ENCODE results near the gene SOX6.

SOX6 gene

DNA sequence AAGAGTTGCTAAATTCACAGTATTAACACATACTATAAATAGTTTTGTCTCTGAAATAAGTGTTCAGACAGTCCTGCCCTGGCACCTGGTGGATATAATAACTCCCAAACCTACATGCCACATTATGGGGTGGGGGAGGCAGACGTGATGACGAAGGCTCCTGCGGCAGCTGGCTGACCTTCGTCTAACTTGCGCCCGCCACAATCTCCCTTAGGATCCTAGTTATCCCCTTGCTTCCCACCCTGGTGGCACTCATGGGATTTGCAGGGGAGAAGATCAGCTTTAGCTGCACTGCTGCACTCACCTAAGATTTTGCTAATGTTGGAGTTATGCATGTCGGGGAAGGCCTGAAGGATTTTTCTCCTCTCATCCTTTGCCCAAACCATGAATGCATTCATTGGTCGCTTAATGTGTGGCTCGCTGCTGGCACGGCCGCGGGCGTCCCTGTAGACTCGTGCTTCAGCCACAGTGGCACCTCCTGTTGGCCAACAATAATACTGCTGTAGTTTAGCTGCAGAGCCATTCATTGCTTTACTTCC is 367.6 kb downstream of the SOX6 start:
- peaks cover 9% of the 10 kb centered on the region for H3K36me3 Mint-ChIP-seq (ENCODE audit: low read depth)
- no peak overlapping the region for H3K27ac Mint-ChIP-seq
- peaks cover 65% of the 10 kb centered on the region for H3K4me1 Mint-ChIP-seq
- TF ChIP-seq, protein P1, sequence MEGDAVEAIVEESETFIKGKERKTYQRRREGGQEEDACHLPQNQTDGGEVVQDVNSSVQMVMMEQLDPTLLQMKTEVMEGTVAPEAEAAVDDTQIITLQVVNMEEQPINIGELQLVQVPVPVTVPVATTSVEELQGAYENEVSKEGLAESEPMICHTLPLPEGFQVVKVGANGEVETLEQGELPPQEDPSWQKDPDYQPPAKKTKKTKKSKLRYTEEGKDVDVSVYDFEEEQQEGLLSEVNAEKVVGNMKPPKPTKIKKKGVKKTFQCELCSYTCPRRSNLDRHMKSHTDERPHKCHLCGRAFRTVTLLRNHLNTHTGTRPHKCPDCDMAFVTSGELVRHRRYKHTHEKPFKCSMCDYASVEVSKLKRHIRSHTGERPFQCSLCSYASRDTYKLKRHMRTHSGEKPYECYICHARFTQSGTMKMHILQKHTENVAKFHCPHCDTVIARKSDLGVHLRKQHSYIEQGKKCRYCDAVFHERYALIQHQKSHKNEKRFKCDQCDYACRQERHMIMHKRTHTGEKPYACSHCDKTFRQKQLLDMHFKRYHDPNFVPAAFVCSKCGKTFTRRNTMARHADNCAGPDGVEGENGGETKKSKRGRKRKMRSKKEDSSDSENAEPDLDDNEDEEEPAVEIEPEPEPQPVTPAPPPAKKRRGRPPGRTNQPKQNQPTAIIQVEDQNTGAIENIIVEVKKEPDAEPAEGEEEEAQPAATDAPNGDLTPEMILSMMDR (IDR thresholded peaks at IDR 0.05; ENCODE audit: unreplicated experiment in 3 of 3), result peak; percentile 19 to 29 (median 24)
- no peaks in the 10 kb centered on the region for H3K27me3 Mint-ChIP-seq (ENCODE audit: low read depth)
- no peak overlapping the region for H3K4me3 Mint-ChIP-seq
- H3K9me3 Mint-ChIP-seq, result no peaks in the 10 kb centered on the region

GRCh38 chr11:15988016-15988550 is 368.3 kb downstream of the SOX6 start:
- Mint-ChIP-seq H3K27ac (peak overlapping the region in 1 of 3 experiments; percentile 44), H3K36me3 (ENCODE audit: low read depth) (peaks cover 9% of the 10 kb centered on the region), H3K4me3 (no peak overlapping the region), H3K4me1 (peaks cover 59% of the 10 kb centered on the region), H3K9me3 (no peaks in the 10 kb centered on the region), H3K27me3 (ENCODE audit: low read depth) (no peaks in the 10 kb centered on the region)
- TF ChIP-seq, protein P1 (IDR thresholded peaks at IDR 0.05; ENCODE audit: unreplicated experiment in 3 of 3), result no peak

GRCh38 chr11:15987046-15987445 is 369.3 kb downstream of the SOX6 start:
- Mint-ChIP-seq H3K4me3 (no peak overlapping the region), H3K36me3 (ENCODE audit: low read depth) (peaks cover 9% of the 10 kb centered on the region), H3K27me3 (ENCODE audit: low read depth) (no peaks in the 10 kb centered on the region), H3K4me1 (peaks cover 53% of the 10 kb centered on the region), H3K9me3 (no peaks in the 10 kb centered on the region), H3K27ac (peak overlapping the region in 2 of 3 experiments; percentile 28 to 40)
- TF ChIP-seq, protein P1 (IDR thresholded peaks at IDR 0.05; ENCODE audit: unreplicated experiment in 3 of 3), result no peak

- TF ChIP-seq, protein P1 (IDR thresholded peaks at IDR 0.05; ENCODE audit: unreplicated experiment in 3 of 3), result no peak
- Mint-ChIP-seq H3K9me3 (no peaks in the 10 kb centered on the region), H3K36me3 (ENCODE audit: low read depth) (peaks cover 9% of the 10 kb centered on the region), H3K27ac (peak overlapping the region in 2 of 3 experiments; percentile 28 to 39), H3K4me3 (no peak overlapping the region), H3K4me1 (peaks cover 43% of the 10 kb centered on the region), H3K27me3 (ENCODE audit: low read depth) (no peaks in the 10 kb centered on the region)
These were observed 370.5 kb downstream of the SOX6 start for GRCh38 chr11:15985860-15986139.

- Mint-ChIP-seq H3K4me3 (peak overlapping the region in 1 of 3 experiments; percentile 9), H3K4me1 (peaks cover 39% of the 10 kb centered on the region), H3K27me3 (ENCODE audit: low read depth) (no peaks in the 10 kb centered on the region), H3K27ac (peak overlapping the region in 2 of 3 experiments; percentile 8 to 70), H3K36me3 (ENCODE audit: low read depth) (peaks cover 9% of the 10 kb centered on the region), H3K9me3 (no peaks in the 10 kb centered on the region)
- TF ChIP-seq, protein P1 (IDR thresholded peaks at IDR 0.05; ENCODE audit: unreplicated experiment in 3 of 3), result no peak
These were observed 371.1 kb downstream of the SOX6 start for GRCh38 chr11:15985127-15985859.
